ENCODE results near the gene FAM124B.

DNA sequence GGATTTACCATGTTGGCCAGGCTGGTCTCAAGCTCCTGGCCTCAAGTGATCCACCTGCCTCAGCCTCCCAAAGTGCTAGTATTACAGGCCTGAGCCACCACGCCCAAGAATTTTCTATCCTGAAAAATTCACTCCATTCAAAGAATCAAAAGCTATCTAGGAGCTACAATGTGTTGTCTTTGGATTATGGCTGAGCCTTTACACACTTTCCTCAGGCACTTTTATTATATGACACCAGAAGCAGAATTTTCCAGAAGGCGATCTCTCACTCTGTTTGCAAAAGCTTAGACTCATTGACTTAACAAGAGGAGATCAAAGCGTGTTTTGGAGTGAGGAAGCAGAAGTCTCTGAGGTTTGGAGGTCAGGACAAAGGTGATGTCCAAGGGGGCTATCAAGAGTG, 3.6 kb downstream of the FAM124B start:
- TF ChIP-seq, protein P1, sequence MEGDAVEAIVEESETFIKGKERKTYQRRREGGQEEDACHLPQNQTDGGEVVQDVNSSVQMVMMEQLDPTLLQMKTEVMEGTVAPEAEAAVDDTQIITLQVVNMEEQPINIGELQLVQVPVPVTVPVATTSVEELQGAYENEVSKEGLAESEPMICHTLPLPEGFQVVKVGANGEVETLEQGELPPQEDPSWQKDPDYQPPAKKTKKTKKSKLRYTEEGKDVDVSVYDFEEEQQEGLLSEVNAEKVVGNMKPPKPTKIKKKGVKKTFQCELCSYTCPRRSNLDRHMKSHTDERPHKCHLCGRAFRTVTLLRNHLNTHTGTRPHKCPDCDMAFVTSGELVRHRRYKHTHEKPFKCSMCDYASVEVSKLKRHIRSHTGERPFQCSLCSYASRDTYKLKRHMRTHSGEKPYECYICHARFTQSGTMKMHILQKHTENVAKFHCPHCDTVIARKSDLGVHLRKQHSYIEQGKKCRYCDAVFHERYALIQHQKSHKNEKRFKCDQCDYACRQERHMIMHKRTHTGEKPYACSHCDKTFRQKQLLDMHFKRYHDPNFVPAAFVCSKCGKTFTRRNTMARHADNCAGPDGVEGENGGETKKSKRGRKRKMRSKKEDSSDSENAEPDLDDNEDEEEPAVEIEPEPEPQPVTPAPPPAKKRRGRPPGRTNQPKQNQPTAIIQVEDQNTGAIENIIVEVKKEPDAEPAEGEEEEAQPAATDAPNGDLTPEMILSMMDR (IDR thresholded peaks at IDR 0.05; ENCODE audit: low read depth, low read length), result no peak
- TF ChIP-seq EZH2phosphoT487 (IDR thresholded peaks at IDR 0.05; ENCODE audit: low read depth), result no peak

Measured in OCI-LY3 (cell line).